Neural progenitor cell (in vitro differentiated cells): ENCODE results near the gene TAOK1. TPM values are rescaled to one million over a fixed set of nuclear protein-coding genes. Genes with fewer than 3 reads are reported as not detected.

Experiments
- DNase-seq: peaks from one replicate; pipeline ENCODE4 v3.0.0-alpha.2; 2016; ENCODE audit warnings: low spot score
- H2AFZ ChIP-seq: fragments of 200-600 bp; sonication (generic); replicated peaks from 2 replicates; pipeline ENCODE4 v1.6.1; 2016; ENCODE audit warnings: antibody characterized with exemption
- H3F3A ChIP-seq: fragments of 200-600 bp; sonication (generic); 2 replicates; pipeline ENCODE4 v1.6.1; 2016; ENCODE audit warnings: antibody characterized with exemption, low read depth
- H3K27ac ChIP-seq: fragments of 200-600 bp; sonication (generic); 2 replicates; pipeline ENCODE4 v1.5.1; 2016; ENCODE audit warnings: mild to moderate bottlenecking
- H3K27me3 ChIP-seq: fragments of 200-600 bp; sonication (generic); 2 replicates; pipeline ENCODE4 v1.6.1; 2016; ENCODE audit warnings: mild to moderate bottlenecking, moderate library complexity
- H3K36me3 ChIP-seq: fragments of 200-600 bp; sonication (generic); 2 replicates; pipeline ENCODE4 v1.5.1; 2016
- H3K4me1 ChIP-seq: fragments of 200-600 bp; sonication (generic); 2 replicates; pipeline ENCODE4 v1.6.1; 2016; ENCODE audit warnings: mixed run types
- H3K4me2 ChIP-seq: fragments of 200-600 bp; sonication (generic); 2 replicates; pipeline ENCODE4 v1.6.1; 2016
- H3K4me3 ChIP-seq: fragments of 200-600 bp; sonication (generic); 2 replicates; pipeline ENCODE4 v1.5.1; 2016
- H3K79me2 ChIP-seq: fragments of 200-600 bp; sonication (generic); 2 replicates; pipeline ENCODE4 v1.6.1; 2016; ENCODE audit warnings: low read depth
- H3K9ac ChIP-seq: fragments of 200-600 bp; sonication (generic); 2 replicates; pipeline ENCODE4 v1.6.1; 2016
- H3K9me3 ChIP-seq: fragments of 200-600 bp; sonication (generic); 2 replicates; pipeline ENCODE4 v1.5.1; 2016; ENCODE audit warnings: low read depth
- H4K20me1 ChIP-seq: fragments of 200-600 bp; sonication (generic); 2 replicates; pipeline ENCODE4 v1.6.1; 2016; ENCODE audit warnings: low read depth
- H3K27ac Mint-ChIP-seq: 3 replicates; pipeline ENCODE4 v1.8.0; 2021; ENCODE audit warnings: mixed read lengths
- H3K27me3 Mint-ChIP-seq: 2 replicates; pipeline ENCODE4 v1.8.0; 2022; ENCODE audit warnings: low read depth, mild to moderate bottlenecking, inconsistent platforms, moderate library complexity, mixed read lengths; ENCODE audit not compliant: insufficient read depth
- H3K36me3 Mint-ChIP-seq: 3 replicates; pipeline ENCODE4 v1.8.0; 2021; ENCODE audit warnings: mixed read lengths
- H3K4me1 Mint-ChIP-seq: 3 replicates; pipeline ENCODE4 v1.8.0; 2021; ENCODE audit warnings: mixed read lengths
- H3K4me3 Mint-ChIP-seq: 3 replicates; pipeline ENCODE4 v1.8.0; 2021; ENCODE audit warnings: mild to moderate bottlenecking, moderate library complexity, mixed read lengths
- H3K9me3 Mint-ChIP-seq: 3 replicates; pipeline ENCODE4 v1.8.0; 2020; ENCODE audit warnings: mixed read lengths
- CTCF ChIP-seq: fragments of 200-600 bp; sonication (generic); IDR thresholded peaks from 2 replicates; pipeline ENCODE4 v1.5.1; 2017; ENCODE audit warnings: antibody characterized with exemption, mild to moderate bottlenecking
- EZH2 ChIP-seq: fragments of 200-600 bp; sonication (generic); IDR thresholded peaks from 2 replicates; pipeline ENCODE4 v1.6.1; 2017; ENCODE audit warnings: antibody characterized with exemption, mild to moderate bottlenecking, moderate library complexity
- EZH2phosphoT487 ChIP-seq: fragments of 200-600 bp; sonication (generic); IDR thresholded peaks from 2 replicates; pipeline ENCODE4 v1.6.1; 2017; ENCODE audit warnings: antibody characterized with exemption
- total RNA-seq: library from RNA; depleted of rRNA; stranded (reverse); fragments of >200 nt; gene quantifications from 2 replicates; pipeline ENCODE4 v1.2.3, GENCODE V29; 2015; ENCODE audit warnings: low replicate concordance

The TAOK1 gene
- total RNA-seq, 1 donor from 2014 or later: 125 TPM

DNA sequence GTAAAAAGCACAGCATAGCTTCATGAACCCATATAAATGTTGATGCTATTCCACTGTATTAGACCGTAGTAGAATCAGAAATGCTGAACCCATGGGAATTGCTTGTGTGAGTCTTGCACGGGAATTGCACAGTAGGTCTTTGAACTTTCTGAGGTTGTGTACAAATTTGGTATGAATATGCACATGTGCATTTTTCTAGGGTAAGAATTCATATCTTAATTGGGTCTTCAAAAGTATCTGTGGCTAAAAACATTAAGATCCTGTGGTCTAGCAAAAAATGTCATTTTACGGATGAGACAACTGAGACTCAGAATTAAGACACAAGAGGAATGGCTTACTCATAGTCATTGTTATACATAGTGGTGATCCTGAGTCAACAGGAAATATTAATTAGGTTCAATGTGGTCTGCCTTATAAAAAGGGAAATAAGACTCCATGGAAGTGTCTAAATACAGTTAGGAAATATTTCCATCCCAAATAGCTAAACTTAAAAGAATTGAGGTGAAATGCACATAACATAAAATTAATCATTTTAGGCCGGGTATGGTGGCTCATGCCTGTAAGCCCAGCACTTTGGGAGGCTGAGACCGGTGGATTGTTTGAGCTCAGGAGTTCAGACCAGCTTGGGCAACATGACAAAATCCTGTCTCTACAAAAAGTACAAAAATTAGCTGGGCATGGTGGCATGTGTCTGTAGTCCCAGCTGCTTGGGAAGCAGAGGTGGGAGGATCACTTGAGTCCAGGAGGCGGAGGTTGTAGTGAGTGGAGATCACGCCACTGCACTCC is 22.8 kb downstream of the TAOK1 start:
- no peak overlapping the region for H3K4me2 ChIP-seq
- peaks cover 13% of the 10 kb centered on the region for H3F3A ChIP-seq
- H3K9me3 ChIP-seq: no peaks in the 10 kb centered on the region
- no peaks in the 10 kb centered on the region for H3K36me3 ChIP-seq
- Mint-ChIP-seq H3K4me3 (no peak overlapping the region), H3K4me1 (peaks cover 3% of the 10 kb centered on the region), H3K9me3 (no peaks in the 10 kb centered on the region), H3K27ac (no peak overlapping the region), H3K36me3 (peaks cover 23% of the 10 kb centered on the region), H3K27me3 (no peaks in the 10 kb centered on the region)
- no peak for DNase-seq
- peaks cover 89% of the 10 kb centered on the region for H4K20me1 ChIP-seq
- no peak overlapping the region for H3K27ac ChIP-seq
- H3K4me1 ChIP-seq: no peaks in the 10 kb centered on the region
- H3K9ac ChIP-seq: no peak overlapping the region
- no peaks in the 10 kb centered on the region for H3K27me3 ChIP-seq
- H3K79me2 ChIP-seq: peaks cover 99% of the 10 kb centered on the region
- H2AFZ ChIP-seq: no peak overlapping the region
- H3K4me3 ChIP-seq: no peak overlapping the region
- TF ChIP-seq CTCF (no peak), EZH2 (no peak), EZH2phosphoT487 (no peak)

DNA sequence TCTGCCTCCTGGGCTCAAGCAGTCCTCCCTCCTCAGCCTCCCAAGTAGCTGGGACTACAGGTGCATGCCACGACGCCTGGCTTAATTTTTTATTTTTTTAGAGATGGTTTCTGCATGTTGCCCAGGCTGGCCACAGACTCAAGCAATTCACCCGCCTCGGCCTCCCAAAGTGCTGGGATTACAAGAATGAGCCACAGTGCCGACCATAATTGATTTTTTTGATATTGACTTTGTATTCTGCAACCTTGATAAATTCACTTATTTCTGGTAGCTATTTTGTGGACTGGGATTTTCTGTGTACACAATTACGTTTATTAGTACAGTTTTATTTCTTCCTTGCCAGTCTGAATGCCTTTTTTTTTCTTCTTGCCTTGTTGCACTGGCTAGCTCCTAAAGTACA is 30.0 kb downstream of the TAOK1 start:
- H4K20me1 ChIP-seq: peaks cover 63% of the 10 kb centered on the region

GRCh38 chr17:29430275-29430674 is 40.1 kb downstream of the TAOK1 start:
- Histone ChIP-seq H3K79me2 (peaks cover 100% of the 10 kb centered on the region), H2AFZ (no peak overlapping the region), H3K27me3 (no peaks in the 10 kb centered on the region), H3K9me3 (no peaks in the 10 kb centered on the region), H3K4me1 (no peaks in the 10 kb centered on the region), H3F3A (no peaks in the 10 kb centered on the region), H4K20me1 (peaks cover 32% of the 10 kb centered on the region), H3K36me3 (no peaks in the 10 kb centered on the region), H3K27ac (no peak overlapping the region), H3K4me3 (no peak overlapping the region), H3K9ac (no peak overlapping the region), H3K4me2 (no peak overlapping the region)
- TF ChIP-seq CTCF (no peak), EZH2 (no peak), EZH2phosphoT487 (no peak)
- Mint-ChIP-seq H3K4me3 (no peak overlapping the region), H3K4me1 (peaks cover 11% of the 10 kb centered on the region), H3K9me3 (peaks cover 16% of the 10 kb centered on the region), H3K27me3 (peaks cover 3% of the 10 kb centered on the region), H3K27ac (no peak overlapping the region), H3K36me3 (peaks cover 45% of the 10 kb centered on the region)
- DNase-seq: no peak

More for the DNA sequence above, 30.0 kb downstream of the TAOK1 start:
- H3K4me2 ChIP-seq: no peak overlapping the region
- no peak for TF ChIP-seq EZH2phosphoT487
- no peak for TF ChIP-seq CTCF
- TF ChIP-seq EZH2: no peak
- no peak overlapping the region for H3K27ac Mint-ChIP-seq
- no peak overlapping the region for H3K27ac ChIP-seq
- peaks cover 8% of the 10 kb centered on the region for H3F3A ChIP-seq
- peaks cover 12% of the 10 kb centered on the region for H3K9me3 Mint-ChIP-seq
- no peaks in the 10 kb centered on the region for H3K36me3 ChIP-seq
- peaks cover 2% of the 10 kb centered on the region for H3K27me3 Mint-ChIP-seq
- peaks cover 100% of the 10 kb centered on the region for H3K79me2 ChIP-seq
- DNase-seq: no peak
- H3K36me3 Mint-ChIP-seq: peaks cover 35% of the 10 kb centered on the region
- H3K4me1 ChIP-seq: no peaks in the 10 kb centered on the region
- no peaks in the 10 kb centered on the region for H3K4me1 Mint-ChIP-seq
- no peak overlapping the region for H3K4me3 Mint-ChIP-seq
- no peak overlapping the region for H2AFZ ChIP-seq
- no peak overlapping the region for H3K9ac ChIP-seq
- no peaks in the 10 kb centered on the region for H3K9me3 ChIP-seq
- no peaks in the 10 kb centered on the region for H3K27me3 ChIP-seq
- no peak overlapping the region for H3K4me3 ChIP-seq
